WI38 (cell line): ENCODE data around the gene TTN.
A peak's percentile ranks its signal among the peaks of the same experiment; 100 is the strongest.

ENCODE experiments used
- H3K4me3 ChIP-seq: 2 replicates; pipeline ENCODE4 v1.5.1; 2011; ENCODE audit warnings: low read depth, mild to moderate bottlenecking, control low read depth, low read length
- CTCF ChIP-seq: IDR thresholded peaks from 2 replicates; pipeline ENCODE4 v1.5.1; 2012; ENCODE audit warnings: low read depth, mild to moderate bottlenecking, control low read depth, low read length

Gene TTN

GRCh38 chr2:178704876-178705275 is 102.3 kb downstream of the TTN start:
- TF ChIP-seq CTCF: no peak
- H3K4me3 ChIP-seq: no peak overlapping the region

- no peak overlapping the region for H3K4me3 ChIP-seq
- no peak for TF ChIP-seq CTCF
Measured at GRCh38 chr2:178702361-178702760, 104.9 kb downstream of the TTN start.

GRCh38 chr2:178700922-178701342 is 106.3 kb downstream of the TTN start:
- no peak overlapping the region for H3K4me3 ChIP-seq
- TF ChIP-seq CTCF: peak; percentile 83

GRCh38 chr2:178700136-178700535 is 107.1 kb downstream of the TTN start:
- H3K4me3 ChIP-seq: no peak overlapping the region
- no peak for TF ChIP-seq CTCF

- H3K4me3 ChIP-seq: no peak overlapping the region
- TF ChIP-seq CTCF: no peak
Measured at GRCh38 chr2:178692845-178693244, 114.4 kb downstream of the TTN start.

GRCh38 chr2:178689808-178690207 is 117.4 kb downstream of the TTN start:
- no peak overlapping the region for H3K4me3 ChIP-seq
- no peak for TF ChIP-seq CTCF

GRCh38 chr2:178683877-178684276 is 123.3 kb downstream of the TTN start:
- no peak overlapping the region for H3K4me3 ChIP-seq
- no peak for TF ChIP-seq CTCF
